ENCODE measurements around the gene NEDD9. TPM values are rescaled to one million over a fixed set of nuclear protein-coding genes. Genes with fewer than 3 reads are reported as not detected.

NEDD9 gene
- total RNA-seq, 1 experiment from 2014 or later, result 10.6 TPM

DNA sequence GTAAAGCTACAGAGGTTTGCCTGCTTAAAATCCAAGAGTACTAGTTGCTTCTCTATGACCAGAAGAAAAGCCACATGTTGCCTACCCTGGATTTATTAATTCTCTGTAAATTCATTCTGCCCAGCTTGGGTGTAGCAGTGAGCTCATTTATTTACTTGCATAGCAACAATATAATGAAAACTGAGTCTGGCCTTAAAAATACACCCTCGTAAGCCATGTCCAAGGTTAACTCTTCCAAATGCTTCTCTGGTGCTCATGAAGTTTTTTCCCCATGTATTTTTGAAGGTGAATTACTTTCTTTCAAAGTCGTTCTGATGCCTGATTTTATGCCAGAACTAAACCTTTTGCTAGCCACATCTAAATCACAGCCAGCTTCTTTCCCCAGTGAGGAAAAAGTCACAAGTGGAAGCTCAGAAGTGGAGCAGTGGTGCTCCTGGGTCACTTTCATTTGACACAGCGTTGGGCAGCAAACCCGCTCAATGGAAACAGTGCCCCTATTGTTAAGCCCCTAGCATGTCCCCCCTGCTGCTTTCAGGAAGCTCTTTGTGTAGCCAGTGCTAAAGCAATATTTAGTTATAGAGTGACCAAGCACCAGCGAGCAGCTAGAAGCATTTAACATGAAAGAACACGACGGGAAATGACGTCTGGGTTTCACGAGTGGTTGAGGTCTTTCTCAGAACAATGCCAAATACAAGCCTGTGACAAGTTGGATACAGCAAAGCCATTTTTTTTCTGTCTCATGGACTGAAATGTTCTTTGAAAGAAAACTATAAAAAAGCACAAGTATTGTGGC is 29.8 kb downstream of the NEDD9 start:
- DNase-seq (ENCODE audit: low read depth), result no peak

DNA sequence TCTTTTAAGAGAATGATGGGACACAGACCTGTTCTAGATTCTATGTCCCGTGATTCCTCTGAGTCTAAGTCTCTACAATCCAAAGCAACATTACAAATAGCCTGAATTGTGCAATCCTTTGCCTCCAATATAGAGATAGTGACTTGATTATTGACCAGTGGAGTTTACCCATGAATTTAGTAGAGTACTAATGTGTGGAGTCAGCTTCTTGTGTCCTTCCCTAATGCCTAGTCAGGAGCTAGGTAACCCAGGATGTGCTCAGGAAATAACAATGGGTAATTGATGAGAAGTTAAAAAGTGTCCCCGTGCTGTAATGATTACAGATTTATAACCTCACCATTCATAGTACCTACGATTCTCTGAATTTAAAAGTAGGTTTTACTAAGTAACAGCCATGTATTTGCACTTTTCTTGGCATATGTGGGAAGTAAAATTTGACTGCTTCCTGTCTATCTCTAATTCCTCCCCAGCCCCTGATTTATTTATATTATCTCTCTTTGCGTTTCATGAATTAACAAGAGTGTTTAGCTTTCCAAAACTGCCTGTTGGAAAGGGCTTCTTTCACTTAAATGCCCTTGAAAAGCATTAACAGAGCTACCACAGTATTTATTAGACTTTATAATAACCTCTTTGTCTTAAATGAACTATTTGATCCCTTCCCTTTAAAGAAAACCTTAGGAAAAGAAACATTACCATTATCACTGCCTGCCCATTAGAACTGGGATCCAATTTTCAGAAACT is 30.5 kb downstream of the NEDD9 start:
- DNase-seq (ENCODE audit: low read depth), result no peak

DNA sequence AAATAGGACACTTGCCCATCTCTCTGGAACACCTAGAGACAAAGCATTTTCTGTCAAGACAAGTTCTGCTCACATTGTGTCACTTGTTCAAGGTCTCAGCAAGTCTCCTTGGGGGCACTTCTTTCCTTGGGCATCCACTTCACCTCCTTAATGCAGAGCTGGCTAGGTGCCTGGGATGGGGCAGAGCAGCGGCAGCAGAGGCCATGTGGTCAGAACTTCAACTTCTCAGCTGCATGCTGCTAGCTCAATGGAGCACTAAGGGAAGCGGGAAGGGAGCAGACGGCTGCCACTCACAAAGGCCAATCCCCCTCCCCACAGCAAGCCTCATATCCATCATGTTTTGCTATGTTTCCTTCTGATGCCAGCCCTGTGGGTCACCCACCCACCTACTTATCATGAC is 31.5 kb downstream of the NEDD9 start:
- DNase-seq (ENCODE audit: low read depth), result no peak

DNA sequence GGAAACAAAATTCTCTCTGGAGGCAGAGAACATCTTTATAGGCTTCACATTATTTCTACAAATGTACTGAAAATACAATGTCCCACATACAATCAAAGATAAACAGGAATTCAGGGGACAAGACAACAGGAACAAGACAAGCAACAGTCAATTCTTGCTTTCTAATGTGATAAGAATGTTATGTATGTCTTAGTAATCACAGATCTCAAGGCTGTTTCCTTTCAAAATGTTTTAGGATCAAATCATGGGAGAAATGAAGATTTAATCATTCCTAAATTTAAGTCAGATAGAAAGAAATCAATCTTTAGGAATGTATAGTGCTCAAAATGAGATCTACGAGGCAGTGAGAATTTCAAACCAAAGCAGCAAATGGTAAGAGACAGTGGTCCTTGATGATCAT is 32.1 kb downstream of the NEDD9 start:
- peak; percentile 40 for DNase-seq (ENCODE audit: low read depth)

DNA sequence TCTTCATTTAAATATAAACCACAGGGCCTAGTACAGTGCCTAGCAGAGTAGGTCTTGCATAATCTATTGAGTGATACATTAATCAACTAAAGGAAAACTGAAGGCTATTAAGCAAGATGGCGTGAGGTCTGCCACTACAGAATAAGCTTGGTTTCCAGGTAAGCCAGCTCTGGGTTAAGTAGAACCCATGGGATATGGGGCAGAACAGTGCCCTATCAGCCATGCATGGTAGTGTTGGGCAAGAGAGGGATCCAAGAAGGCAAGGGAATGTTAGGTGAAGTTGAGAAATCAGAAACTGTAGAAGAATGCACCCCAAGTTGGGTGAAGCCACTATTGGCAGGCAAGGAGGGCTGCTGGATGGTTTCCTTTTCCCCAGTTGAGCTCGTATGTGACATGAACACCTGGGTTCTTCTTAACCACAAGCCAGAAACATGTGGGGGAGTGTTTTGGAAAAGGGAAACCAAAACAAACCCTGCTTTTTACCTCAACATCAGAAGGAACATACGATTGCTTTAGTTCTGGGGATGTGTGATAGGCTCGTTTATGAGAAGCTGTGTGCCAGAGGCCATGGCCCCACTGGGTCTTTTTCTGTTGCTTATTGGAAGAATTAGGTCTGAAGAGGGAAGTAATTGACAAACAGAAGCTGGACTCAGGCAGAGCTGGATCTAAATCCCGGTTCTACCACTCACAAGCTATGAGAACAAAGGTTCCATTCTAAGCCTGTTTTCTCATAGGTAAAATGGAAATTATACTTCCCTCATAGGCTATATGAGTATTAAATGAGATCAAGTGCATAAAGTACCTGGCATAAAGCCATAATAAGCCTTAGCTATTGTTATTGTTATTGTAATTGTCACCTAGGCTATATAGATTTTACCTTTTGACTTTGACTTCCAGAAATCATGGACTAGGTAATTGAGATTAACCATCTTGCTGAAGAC is 33.5 kb downstream of the NEDD9 start:
- DNase-seq (ENCODE audit: low read depth), result peak; percentile 36

DNA sequence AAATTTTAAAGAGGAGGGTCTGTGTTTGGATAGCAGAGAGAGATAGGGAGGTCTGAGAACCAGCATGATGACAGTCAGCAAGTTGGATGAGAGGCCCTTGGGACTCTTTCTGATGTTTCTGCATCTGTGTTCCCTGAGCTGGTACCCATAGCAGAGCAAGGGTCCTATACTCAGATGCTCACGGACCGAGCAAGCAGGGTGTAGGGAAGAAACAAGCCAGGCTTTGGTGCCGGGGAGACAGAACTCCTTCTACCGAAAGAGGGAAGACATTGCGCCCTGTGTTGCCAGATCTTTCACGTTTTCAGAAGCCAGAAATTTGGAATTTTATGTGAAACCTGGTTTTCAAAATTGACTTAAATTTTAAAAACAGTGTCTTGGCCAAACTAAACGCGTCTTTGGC is 34.6 kb downstream of the NEDD9 start:
- no peak for DNase-seq (ENCODE audit: low read depth)

DNA sequence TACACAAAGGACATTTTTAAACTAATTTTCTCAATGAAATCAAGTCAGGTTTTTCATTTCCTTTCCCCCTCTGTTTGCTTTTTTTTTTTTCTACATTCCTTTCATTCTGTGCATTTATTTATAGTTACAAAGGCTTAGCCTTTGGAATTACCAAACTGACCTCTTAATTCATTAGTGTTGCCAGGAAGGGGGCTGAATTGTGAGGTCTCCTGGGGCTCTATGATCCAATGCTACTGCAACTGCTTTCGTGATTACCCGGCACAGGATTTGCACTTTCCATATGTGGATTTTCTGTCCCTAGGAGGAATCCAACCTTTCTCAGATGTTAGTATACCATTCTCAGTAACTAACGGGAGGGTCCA is 35.3 kb downstream of the NEDD9 start:
- peak; percentile 82 for DNase-seq (ENCODE audit: low read depth)

DNA sequence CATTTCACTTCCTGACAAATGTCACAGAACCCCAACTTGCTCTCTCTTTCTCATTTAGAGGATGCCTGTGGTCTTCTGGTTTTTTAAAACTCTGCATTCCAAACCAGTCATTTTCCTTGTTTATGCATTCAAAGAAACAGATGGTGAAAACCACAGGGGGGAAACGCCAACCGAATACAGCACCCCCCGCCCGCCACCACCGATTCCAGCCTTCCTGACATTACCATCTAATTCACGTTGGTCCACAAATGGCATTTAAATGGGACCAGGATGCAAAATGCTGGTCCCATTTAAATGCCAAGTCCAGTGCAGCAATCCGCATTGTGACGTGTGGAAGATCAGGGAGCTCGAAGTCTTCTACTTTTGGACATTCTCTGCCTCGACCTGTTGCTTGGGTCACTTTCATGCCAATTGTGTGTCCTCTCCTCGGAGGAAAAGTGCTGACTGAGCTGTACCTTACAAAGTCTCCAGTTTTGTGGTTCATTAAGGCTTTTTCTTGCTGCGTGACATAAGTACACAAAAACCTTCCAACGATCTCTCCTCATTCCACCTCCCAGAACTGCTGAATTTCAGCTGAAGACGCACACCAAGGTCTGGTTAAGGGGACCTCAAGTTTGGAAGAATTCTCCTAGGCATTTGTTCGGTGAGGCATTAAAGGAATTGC is 35.8 kb downstream of the NEDD9 start:
- DNase-seq (ENCODE audit: low read depth), result peak; percentile 93

DNA sequence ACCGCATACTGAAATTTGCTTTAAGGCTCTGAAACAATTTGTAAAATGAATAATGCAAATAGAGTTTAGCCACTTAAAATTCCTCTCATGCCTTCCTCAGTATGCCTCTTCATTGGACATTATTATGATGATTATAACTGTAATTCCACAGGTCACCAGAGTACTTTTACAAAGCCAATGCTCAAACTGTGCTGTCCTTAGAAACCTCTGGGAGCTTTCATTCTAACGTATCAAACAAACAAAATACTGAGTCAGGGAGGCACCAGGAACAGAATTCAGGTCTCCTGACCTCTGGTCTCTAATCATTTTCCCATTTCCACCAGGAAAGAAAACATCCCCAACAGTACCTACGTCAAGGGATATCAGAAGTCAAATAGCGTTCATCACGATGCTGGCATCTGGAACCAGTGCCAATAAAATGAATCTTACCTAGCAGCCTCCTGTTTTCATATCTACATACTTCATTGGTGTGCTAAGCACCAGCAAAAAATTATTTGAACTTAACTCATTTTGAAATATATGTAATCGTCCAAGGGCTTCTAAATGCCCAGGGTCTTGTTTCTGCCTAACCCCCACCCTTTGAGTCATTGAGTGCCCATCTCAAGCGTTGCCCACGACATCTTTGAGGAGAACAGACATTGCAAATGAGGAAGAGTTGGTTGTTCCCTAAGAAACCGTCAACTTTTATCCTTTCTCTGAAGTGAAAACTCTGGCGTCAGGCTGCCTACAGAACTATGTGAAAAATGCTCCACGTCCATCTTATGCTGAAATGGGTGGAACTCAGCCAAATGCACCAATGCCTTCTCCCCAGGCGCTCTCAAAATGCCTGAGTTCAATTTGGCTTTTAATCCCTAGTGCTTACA is 37.9 kb downstream of the NEDD9 start:
- DNase-seq (ENCODE audit: low read depth), result no peak

DNA sequence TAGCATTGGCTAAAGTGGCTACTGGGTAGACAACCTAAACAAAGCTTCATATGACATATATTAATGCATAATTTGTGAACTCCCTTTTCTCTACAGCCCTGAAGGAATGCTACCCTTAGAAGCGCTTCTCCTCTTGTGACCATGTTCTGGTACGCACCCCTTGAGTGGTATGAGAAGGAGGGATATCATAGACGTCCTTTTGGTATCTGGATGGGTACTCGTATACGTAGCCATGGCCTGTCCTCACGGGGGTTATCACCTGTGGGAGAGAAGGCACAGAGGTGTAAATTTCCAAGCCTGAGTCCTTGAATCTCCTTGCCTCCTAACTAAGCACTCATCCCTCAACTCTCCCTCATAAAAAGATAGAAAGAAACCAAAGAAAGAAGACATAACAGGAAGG is 39.0 kb downstream of the NEDD9 start:
- no peak for DNase-seq (ENCODE audit: low read depth)

DNA sequence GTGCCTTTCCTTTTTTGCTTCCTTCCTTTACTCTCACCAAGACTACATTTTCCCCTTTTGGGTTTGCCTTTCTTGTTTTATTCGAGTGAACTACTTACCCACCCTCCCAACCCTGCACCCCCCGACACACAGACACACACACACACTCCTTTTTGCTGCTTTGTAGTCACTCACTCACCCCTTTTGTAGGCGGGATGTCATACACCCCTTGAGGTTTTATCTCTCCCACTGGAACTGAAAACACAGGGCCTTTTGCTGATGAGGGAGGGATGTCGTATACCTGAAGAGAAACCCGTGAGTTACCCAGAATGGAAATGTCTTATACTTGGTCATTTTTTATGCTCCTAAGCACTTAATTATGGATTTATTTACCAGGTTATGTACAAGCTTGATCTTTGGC is 40.3 kb downstream of the NEDD9 start:
- DNase-seq (ENCODE audit: low read depth), result no peak

DNA sequence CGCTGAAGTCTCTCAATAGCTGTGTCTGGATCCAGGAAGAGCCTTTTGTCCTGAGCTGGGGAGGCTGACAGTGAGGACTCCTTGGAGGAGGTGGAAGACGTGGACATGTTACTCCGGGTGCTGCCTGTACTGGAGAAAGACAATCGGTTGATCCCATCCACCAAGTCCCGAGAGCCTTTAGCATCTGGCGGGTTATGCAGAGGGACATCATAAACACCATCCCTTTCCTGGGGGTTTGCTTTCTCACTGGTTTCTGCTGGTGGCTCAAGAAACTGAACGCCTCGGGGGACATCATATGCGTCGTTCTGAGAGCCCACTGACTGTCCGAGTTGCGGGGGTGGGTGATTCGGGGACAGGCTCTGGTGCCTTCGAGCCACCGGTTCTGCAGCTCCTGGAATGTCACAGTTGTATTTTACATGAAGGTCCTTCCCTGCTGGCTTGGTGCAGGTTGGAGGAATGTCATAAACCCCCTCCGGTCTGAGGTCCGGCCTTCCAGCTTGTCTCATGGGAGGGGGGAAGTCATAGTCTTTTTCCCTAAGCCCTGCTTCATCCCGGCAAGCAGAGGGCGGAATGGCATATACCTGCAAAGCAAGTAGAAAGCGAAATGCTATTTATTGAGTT is 41.7 kb downstream of the NEDD9 start:
- DNase-seq (ENCODE audit: low read depth), result no peak

DNA sequence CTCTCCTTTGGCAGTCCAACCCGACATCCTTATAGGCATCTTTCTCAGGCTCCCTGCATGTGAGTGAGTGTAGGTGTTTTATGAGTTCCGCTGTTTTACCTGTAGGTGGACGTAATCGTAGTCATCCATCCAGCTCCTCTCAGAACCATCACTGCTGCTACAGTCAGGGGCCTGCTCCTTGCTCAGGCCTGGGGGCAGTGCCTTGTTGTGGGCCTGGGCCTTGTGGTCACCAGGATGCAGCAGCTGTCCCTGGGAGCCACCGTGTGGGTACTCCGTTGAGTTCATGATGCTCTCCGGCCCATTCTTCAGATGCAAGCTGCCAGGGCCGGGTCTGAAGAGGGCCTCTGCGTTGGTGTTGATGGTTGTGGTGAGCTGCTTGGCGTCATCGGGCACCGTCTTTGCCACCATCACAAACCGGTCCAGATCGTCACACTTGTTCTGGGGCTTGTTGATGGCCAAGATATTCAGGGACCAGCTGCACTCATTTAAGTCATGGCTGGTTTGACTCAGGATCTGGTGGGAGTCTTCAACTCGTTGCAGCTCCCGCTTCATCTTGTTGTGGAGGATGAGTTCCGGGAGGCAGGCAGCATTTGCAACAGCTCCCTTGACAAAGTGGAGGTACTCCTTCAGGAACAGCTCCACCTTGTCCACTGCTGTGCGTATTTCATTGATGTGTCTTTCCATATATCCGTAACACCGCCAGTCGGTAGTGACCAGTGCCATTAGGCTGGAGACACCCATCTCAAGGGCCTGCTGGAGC is 42.4 kb downstream of the NEDD9 start:
- DNase-seq (ENCODE audit: low read depth), result no peak

DNA sequence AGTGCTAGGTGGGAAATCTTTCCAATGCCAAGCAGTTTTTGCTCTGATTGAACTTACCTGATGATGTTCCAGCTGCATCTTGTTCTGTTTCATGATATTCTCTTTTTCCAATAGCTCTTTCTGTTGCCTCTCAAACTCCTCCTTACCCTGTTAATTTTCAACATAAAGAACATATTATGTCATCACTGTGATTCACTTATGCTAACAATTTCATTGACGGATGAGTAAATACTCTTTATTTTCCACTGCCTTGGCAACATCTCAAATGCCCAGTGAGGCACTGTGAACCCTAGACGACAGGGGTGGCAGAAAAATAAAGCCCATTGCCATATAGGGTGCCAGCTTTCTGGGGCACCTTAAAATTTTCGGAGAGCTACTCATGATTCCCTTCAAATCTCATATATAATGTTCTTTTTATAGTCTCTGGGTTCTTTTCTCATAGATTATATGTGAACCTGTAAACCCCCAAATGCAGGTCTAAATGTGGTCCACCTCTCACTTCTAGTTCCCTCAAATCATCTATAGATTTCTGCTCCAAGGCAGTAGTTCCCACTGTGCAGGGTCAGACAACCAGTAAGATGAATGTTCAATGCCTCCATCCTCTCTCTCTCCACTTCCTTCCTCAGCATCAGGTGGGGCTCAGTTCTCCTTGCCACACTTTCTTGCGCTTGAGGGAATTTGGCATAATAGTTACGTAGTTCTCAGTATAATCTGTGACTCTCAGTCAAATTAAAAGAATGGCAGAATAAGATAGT is 44.1 kb downstream of the NEDD9 start:
- DNase-seq (ENCODE audit: low read depth), result peak; percentile 41

DNA sequence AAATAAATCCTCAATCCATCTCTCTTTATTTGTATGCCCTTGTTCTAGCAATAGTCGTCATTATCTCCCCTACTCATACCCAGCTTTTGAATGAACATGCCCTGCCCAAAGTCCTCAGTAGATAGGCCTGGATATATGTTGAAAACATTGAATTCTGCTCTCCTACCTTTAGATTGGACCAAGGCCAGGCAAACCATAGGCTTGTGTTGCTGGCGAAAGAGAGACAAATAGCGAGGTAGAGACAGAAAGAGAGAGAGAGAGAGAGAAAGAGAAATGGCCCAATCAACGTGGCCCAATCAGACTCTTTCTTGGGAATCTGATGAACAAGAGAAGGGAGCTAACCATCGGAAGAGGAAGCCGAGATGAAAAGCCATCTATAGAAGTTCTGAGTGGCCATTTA is 45.2 kb downstream of the NEDD9 start:
- DNase-seq (ENCODE audit: low read depth), result no peak

DNA sequence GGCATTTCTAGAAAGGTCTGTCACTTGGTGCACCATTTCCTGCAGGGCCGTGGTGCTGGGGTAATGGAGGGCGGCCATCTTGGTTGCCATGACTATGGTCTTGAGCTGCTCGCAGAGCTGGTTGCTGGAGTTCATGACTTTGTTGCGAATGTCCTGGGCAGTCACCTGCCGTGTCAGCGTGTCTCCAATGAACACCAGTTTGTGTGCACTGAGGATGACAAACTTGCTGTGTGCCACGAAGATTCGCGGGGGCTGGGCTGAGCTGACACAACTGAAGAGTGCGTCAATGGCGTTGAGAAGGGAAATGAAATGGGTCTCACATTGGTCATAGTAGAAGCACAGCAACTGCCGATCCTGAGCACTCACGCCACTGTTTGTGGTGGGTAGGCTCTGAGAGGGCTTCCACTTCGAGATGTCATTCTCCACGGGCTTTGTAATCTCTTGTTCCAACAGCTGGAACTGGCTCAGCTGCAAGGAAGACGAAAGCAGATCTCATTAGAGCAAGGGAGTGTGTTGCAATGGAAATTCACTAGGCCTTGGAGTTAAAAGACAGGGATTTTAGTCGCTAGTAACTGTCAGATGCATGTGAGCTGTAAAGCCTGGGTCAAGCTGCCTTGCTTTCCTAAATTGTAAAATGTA is 47.1 kb downstream of the NEDD9 start:
- DNase-seq (ENCODE audit: low read depth), result no peak

DNA sequence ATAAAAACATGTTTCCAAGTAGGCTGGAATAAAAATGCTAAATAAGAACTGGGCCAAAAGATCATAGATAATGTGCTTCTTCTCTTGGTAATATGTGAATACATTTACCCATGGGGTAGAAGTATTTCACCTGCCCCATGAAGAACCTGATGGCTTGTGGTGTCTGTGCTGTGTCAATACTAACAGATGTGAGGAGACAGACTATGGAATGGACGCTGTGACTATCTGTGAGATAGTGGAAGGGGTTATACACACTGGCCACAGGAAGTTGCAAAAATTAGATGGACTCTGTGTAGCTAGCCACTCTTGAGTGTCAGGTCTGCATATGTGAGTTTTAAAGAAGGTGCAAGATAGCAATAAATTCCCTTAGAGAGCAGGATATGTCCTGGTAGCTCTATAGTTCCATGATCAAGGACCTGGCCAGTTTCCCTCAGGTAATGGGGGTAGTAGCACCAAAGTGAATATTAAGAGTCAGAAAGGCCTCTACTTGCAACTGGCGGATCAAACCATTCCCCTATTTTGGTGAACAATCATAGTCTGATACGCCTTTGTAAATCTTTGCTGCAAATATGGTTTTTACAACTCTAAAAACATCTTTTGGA is 48.6 kb downstream of the NEDD9 start:
- DNase-seq (ENCODE audit: low read depth), result no peak
